K562 (cell line): ENCODE results near the gene ERH. TPM values are rescaled to one million over a fixed set of nuclear protein-coding genes. Genes with fewer than 3 reads are reported as not detected.
A peak's percentile ranks its signal among the peaks of the same experiment; 100 is the strongest.

Experiments
- ATAC-seq: fragments of 200-7000 bp; cut with Tn5 transposase; 3 replicates; pipeline ENCODE4 v1.9.1; 2020; ENCODE audit warnings: moderate library complexity
- BruUV-seq: library from RNA; stranded (reverse); fragments of 400-500 nt; replicated peaks from 2 replicates; lab custom pipeline; 2021; lab: Mats Ljungman, UMichigan
- CTCF ChIA-PET: fragments of 300-600 bp; formaldehyde crosslinking; extraction: SDS; loops from one replicate; lab custom pipeline; 2021; ENCODE audit warnings: low intra/inter-chr PET ratio; lab: Yijun Ruan, JAX
- POLR2A ChIA-PET: fragments of 300-600, 350-650 bp; sonication (Branson Sonifier 250); formaldehyde crosslinking; extraction: SDS; loops from one replicate; lab custom pipeline; 2021; ENCODE audit warnings: antibody characterized with exemption, inconsistent platforms; lab: Yijun Ruan, JAX
- DNase-seq, 4 experiments: peaks; one replicate each; pipeline versions ENCODE4 v3.0.0 to v3.0.0-alpha.2; 2011 to 2018; ENCODE audit warnings: low spot score in 3 of 4, mixed read lengths in 3 of 4; ENCODE audit errors: extremely low read depth in 1 of 4
- FAIRE-seq: peaks from 2 replicates; lab custom pipeline; 2011; peaks lifted over from hg19 to GRCh38; lab: Jason Lieb, UNC
- H2AFZ ChIP-seq: 2 replicates; pipeline ENCODE4 v1.6.0; 2011; ENCODE audit warnings: low read depth, low read length, control low read depth, inconsistent platforms
- H3K27ac ChIP-seq: fragments of 200-600 bp; 3 replicates; pipeline ENCODE4 v1.8.0; 2011; ENCODE audit warnings: low read depth, mild to moderate bottlenecking, control low read depth, inconsistent platforms, low read length, moderate library complexity, mixed read lengths; ENCODE audit errors: extremely low read depth
- H3K27me3 ChIP-seq, 2 experiments: fragments of 300-600 bp in 1 of 2; 2 replicates in 1 of 2; 3 replicates in 1 of 2; pipeline versions ENCODE4 v1.6.0 to v1.8.0; 2011; ENCODE audit warnings: inconsistent platforms in 2 of 2, low read length in 2 of 2, mild to moderate bottlenecking in 1 of 2, mixed read lengths in 1 of 2, moderate library complexity in 1 of 2; ENCODE audit not compliant: control insufficient read depth in 2 of 2, insufficient read depth in 2 of 2
- H3K36me3 ChIP-seq: fragments of 300-600 bp; 3 replicates; pipeline ENCODE4 v1.8.0; 2011; ENCODE audit warnings: mild to moderate bottlenecking, low read length, inconsistent platforms; ENCODE audit not compliant: control insufficient read depth, insufficient read depth
- H3K4me1 ChIP-seq, 2 experiments: fragments of 200-600 bp in 1 of 2; replicated peaks in 1 of 2; 2 replicates in 1 of 2; 3 replicates in 1 of 2; pipeline versions ENCODE4 v1.5.1 to v1.8.0; 2011; ENCODE audit warnings: inconsistent platforms in 2 of 2, low read length in 2 of 2, mild to moderate bottlenecking in 1 of 2, mixed read lengths in 1 of 2, moderate library complexity in 1 of 2; ENCODE audit not compliant: control insufficient read depth in 2 of 2, insufficient read depth in 2 of 2
- H3K4me2 ChIP-seq: 2 replicates; pipeline ENCODE4 v1.6.1; 2011; ENCODE audit warnings: low read length, control low read depth, inconsistent platforms, mixed read lengths; ENCODE audit not compliant: insufficient read depth
- H3K4me3 ChIP-seq: fragments of 200-600 bp; sonication (generic), shearing (Covaris generic); 2 replicates; pipeline ENCODE4 v1.5.1; 2016; ENCODE audit warnings: control low read depth, inconsistent platforms
- H3K79me2 ChIP-seq: fragments of 200-600 bp; 3 replicates; pipeline ENCODE4 v1.8.0; 2011; ENCODE audit warnings: low read length, inconsistent platforms; ENCODE audit not compliant: control insufficient read depth, insufficient read depth
- H3K9ac ChIP-seq, 2 experiments: 2 replicates each; pipeline versions ENCODE4 v1.6.0 to v1.6.1; 2011; ENCODE audit warnings: low read depth in 2 of 2, low read length in 2 of 2, control low read depth in 1 of 2, inconsistent platforms in 1 of 2, mild to moderate bottlenecking in 1 of 2, mixed read lengths in 1 of 2; ENCODE audit not compliant: insufficient read depth in 1 of 2
- H3K9me1 ChIP-seq: one replicate; pipeline ENCODE4 v1.6.0; 2011; ENCODE audit warnings: inconsistent platforms, mild to moderate bottlenecking, low read length, moderate library complexity; ENCODE audit not compliant: control insufficient read depth, insufficient read depth
- H3K9me3 ChIP-seq: replicated peaks from 2 replicates; pipeline ENCODE4 v1.5.1; 2011; ENCODE audit warnings: low read depth, low read length, inconsistent platforms; ENCODE audit not compliant: control insufficient read depth, insufficient read depth
- H4K20me1 ChIP-seq: replicated peaks from 2 replicates; pipeline ENCODE4 v1.6.1; 2011; ENCODE audit warnings: low read length, inconsistent platforms, mixed read lengths; ENCODE audit not compliant: control insufficient read depth, insufficient read depth
- AFF4 ChIP-seq: sonication (generic); formaldehyde crosslinking; IDR thresholded peaks from 2 replicates; pipeline ENCODE4 v1.8.0; 2023; ENCODE audit warnings: mild to moderate bottlenecking, missing genetic modification reagents
- ETV5 ChIP-seq: sonication (generic); formaldehyde crosslinking; IDR thresholded peaks from 2 replicates; pipeline ENCODE4 v1.4.0; 2020; ENCODE audit warnings: low read depth, mild to moderate bottlenecking, missing genetic modification reagents
- GABPA ChIP-seq: fragments of 200-800 bp; sonication (Bioruptor generic); conservative IDR thresholded peaks from 2 replicates; pipeline ENCODE4 v1.6.1; 2016; ENCODE audit warnings: low read depth, missing genetic modification characterization, missing compliant biosample characterization
- NKRF ChIP-seq: fragments of 450-650 bp; IDR thresholded peaks from 2 replicates; pipeline ENCODE4 v1.6.1; 2016; ENCODE audit warnings: borderline replicate concordance
- NR2C2 ChIP-seq, 2 experiments: fragments of 200-800 bp in 1 of 2; sonication (Bioruptor generic) in 1 of 2; sonication (generic) in 1 of 2; formaldehyde crosslinking in 1 of 2; IDR thresholded peaks; 2 replicates each; pipeline versions ENCODE4 v1.6.1 to v1.8.0; 2016 to 2022; ENCODE audit warnings: mild to moderate bottlenecking in 1 of 2, missing compliant biosample characterization in 1 of 2, missing genetic modification characterization in 1 of 2, missing genetic modification reagents in 1 of 2
- SAP30 ChIP-seq: fragments of 200-600 bp; sonication (generic); IDR thresholded peaks from 2 replicates; pipeline ENCODE4 v1.6.1; 2012; ENCODE audit warnings: borderline replicate concordance, low read depth, mild to moderate bottlenecking, moderate library complexity, low read length, control low read depth, inconsistent platforms; ENCODE audit not compliant: insufficient read depth, poor library complexity, severe bottlenecking
- SIN3A ChIP-seq, 2 experiments: fragments of 150-350 bp in 1 of 2; IDR thresholded peaks; 2 replicates each; pipeline ENCODE4 v1.6.1; 2011 to 2016; ENCODE audit warnings: borderline replicate concordance in 2 of 2, low read depth in 2 of 2, low read length in 2 of 2, mild to moderate bottlenecking in 2 of 2, moderate library complexity in 2 of 2; ENCODE audit not compliant: control insufficient read depth in 1 of 2
- SP2 ChIP-seq: IDR thresholded peaks from 2 replicates; pipeline ENCODE4 v1.6.1; 2011; ENCODE audit warnings: mild to moderate bottlenecking, low read depth, low read length, moderate library complexity; ENCODE audit not compliant: poor library complexity, severe bottlenecking; ENCODE audit errors: extremely low read depth
- TAF7 ChIP-seq: fragments of 450-650 bp; IDR thresholded peaks from 2 replicates; pipeline ENCODE4 v1.6.1; 2016; ENCODE audit warnings: missing genetic modification characterization, missing compliant biosample characterization
- VEZF1 ChIP-seq: fragments of 200-800 bp; sonication (Bioruptor generic); IDR thresholded peaks from 2 replicates; pipeline ENCODE4 v1.6.1; 2017; ENCODE audit warnings: missing genetic modification characterization, missing compliant biosample characterization
- ZNF589 ChIP-seq: fragments of 200-800 bp; sonication (Bioruptor generic); IDR thresholded peaks from 2 replicates; pipeline ENCODE4 v1.6.1; 2016; ENCODE audit warnings: low read depth, missing genetic modification characterization, missing compliant biosample characterization
- ZNF695 ChIP-seq: fragments of 450-650 bp; formaldehyde crosslinking; IDR thresholded peaks from 2 replicates; pipeline ENCODE4 v1.4.0; 2020; ENCODE audit warnings: mild to moderate bottlenecking, moderate library complexity
- WGBS: fragments of 100-300 bp; shearing (Covaris generic); methylation state at CpG from one replicate; pipeline ENCODE4 v1.1.6; 2016; ENCODE audit warnings: low coverage, mixed read lengths; ENCODE audit not compliant: insufficient coverage; ENCODE audit errors: missing lambda C conversion rate; 5-methylcytosine and 5-hydroxymethylcytosine counted together
- in situ Hi-C: fragments of 300-500 bp; cut with MboI; formaldehyde crosslinking; loops from 4 replicates; pipeline ENCODE4 v1.15.0; 2018; ENCODE audit warnings: inconsistent platforms, mixed read lengths
- intact Hi-C: fragments of 100-400 bp; cut with micrococcal nuclease; formaldehyde crosslinking; loops from 2 replicates; pipeline ENCODE4 v1.14.2; 2022
- polyA plus RNA-seq, 8 experiments: library from polyadenylated mRNA; depleted of rRNA in 4 of 8; stranded (reverse) in 5 of 8; unstranded in 3 of 8; fragments of >200 nt; fragmentation: Nextera tagmentation in 2 of 8; fragmentation: Illumina TruSeq in 1 of 8; extraction: Ambion mirVana in 2 of 8; extraction: Trizol in 1 of 8; gene quantifications; 2 replicates each; pipeline versions ENCODE4 v1.2.1 to v1.2.3, GENCODE V29; 2011 to 2014; ENCODE audit warnings: inconsistent platforms in 1 of 8, missing spikeins in 1 of 8
- total RNA-seq, 7 experiments: library from RNA; depleted of rRNA in 6 of 7; stranded (reverse); fragments of >200 nt in 6 of 7; fragmentation: Illumina TruSeq in 2 of 7; extraction: Trizol in 2 of 7; gene quantifications; 2 replicates each; pipeline versions ENCODE4 v1.2.1 to v1.2.3, GENCODE V29; 2011 to 2021; ENCODE audit warnings: low replicate concordance in 1 of 7

Gene ERH
- total and polyA plus RNA-seq, 9 of the 15 experiments (the other 6 are each of a cell fraction or from before 2014, with no cell fraction given) = 78.2 to 474 (median 250) TPM

GRCh38 chr14:69398818-69399210 lies 715 bp upstream of the ERH start:
- CTCF ChIA-PET = no interaction called here
- Histone ChIP-seq H3K4me3 (peak overlapping the region; percentile 81), H3K4me1 (peaks cover 0 to 10% of the 10 kb centered on the region in 2 experiments; a peak in 4 of 5 replicates)
- TF ChIP-seq SAP30 = peak; percentile 69
- TF ChIP-seq SIN3A (IDR thresholded peaks at IDR 0.05; ENCODE audit: borderline replicate concordance in 2 of 2, control insufficient read depth in 1 of 2, low read depth in 2 of 2, low read length in 2 of 2) = 0 out of 4 replicates have a peak, but pooled peaks of 1 of the 2 experiments have one; percentile 33
- TF ChIP-seq NKRF = 0 out of 2 replicates have a peak, but pooled peaks have one; percentile 7
- TF ChIP-seq TAF7 (tag) = no peak
- TF ChIP-seq ETV5 (CRISPR knock-in tag) = no peak
- peak; percentile 9; the same call in 1 of the 2 replicates for TF ChIP-seq ZNF589 (CRISPR knock-in tag)
- no peak for TF ChIP-seq SP2
- peak; percentile 12; the same call in 1 of the 2 replicates for TF ChIP-seq VEZF1 (CRISPR knock-in tag)
- TF ChIP-seq AFF4 (CRISPR knock-in tag) = 0 out of 2 replicates have a peak, but pooled peaks have one; percentile 6
- 0 out of 2 replicates have a peak, but pooled peaks have one; percentile 63 for TF ChIP-seq GABPA (tag)
- TF ChIP-seq NR2C2 (CRISPR knock-in tag; IDR thresholded peaks at IDR 0.05) = no peak
- TF ChIP-seq NR2C2 (tag; IDR thresholded peaks at IDR 0.05) = peak; percentile 76; the same call in 1 of the 2 replicates
- TF ChIP-seq ZNF695 (CRISPR knock-in tag) = no peak

More at GRCh38 chr14:69398818-69399210, 715 bp upstream of the ERH start:
- ATAC-seq (peak; percentile 35), FAIRE-seq (no peak), DNase-seq (no peak)
- intact Hi-C loops (loop anchor here (5.0 kb wide), 1 partner anchor 63 kb away; no protein-coding TSS in a partner anchor), in situ Hi-C loops (no loop called here)
- H3K27me3 ChIP-seq = no peaks in the 10 kb centered on the region
- H3K36me3 ChIP-seq = peaks cover 32% of the 10 kb centered on the region
- H3K79me2 ChIP-seq = peaks cover 97% of the 10 kb centered on the region
- peak overlapping the region; percentile 93 for H2AFZ ChIP-seq
- H3K4me2 ChIP-seq = peak overlapping the region; percentile 87
- H4K20me1 ChIP-seq = peaks cover 2% of the 10 kb centered on the region; the same call in 1 of the 2 replicates
- H3K9me1 ChIP-seq = no peaks in the 10 kb centered on the region
- H3K9me3 ChIP-seq = no peaks in the 10 kb centered on the region
- peak overlapping the region; percentile 93 to 94 for H3K9ac ChIP-seq
- TSS peak; percentile 68 for BruUV-seq
- POLR2A ChIA-PET = interaction anchor here (0.6 to 2.4 kb wide), 10 partner anchors 10 to 223 kb away, joined by 3 to 13 read pairs (median 4); no protein-coding TSS in a partner anchor
- WGBS = 0% methylated on average over 13 of the region's 18 CpGs
- peak overlapping the region; percentile 95 for H3K27ac ChIP-seq
